GM19395 (cell line): Measurements from ENCODE around the gene SLC44A1.

ENCODE experiments used
- ATAC-seq: cut with Tn5 transposase; IDR thresholded peaks from one replicate; pipeline ENCODE4 v1.9.1; 2021; ENCODE audit warnings: mild to moderate bottlenecking, moderate library complexity; ENCODE audit not compliant: unreplicated experiment

Gene SLC44A1

DNA sequence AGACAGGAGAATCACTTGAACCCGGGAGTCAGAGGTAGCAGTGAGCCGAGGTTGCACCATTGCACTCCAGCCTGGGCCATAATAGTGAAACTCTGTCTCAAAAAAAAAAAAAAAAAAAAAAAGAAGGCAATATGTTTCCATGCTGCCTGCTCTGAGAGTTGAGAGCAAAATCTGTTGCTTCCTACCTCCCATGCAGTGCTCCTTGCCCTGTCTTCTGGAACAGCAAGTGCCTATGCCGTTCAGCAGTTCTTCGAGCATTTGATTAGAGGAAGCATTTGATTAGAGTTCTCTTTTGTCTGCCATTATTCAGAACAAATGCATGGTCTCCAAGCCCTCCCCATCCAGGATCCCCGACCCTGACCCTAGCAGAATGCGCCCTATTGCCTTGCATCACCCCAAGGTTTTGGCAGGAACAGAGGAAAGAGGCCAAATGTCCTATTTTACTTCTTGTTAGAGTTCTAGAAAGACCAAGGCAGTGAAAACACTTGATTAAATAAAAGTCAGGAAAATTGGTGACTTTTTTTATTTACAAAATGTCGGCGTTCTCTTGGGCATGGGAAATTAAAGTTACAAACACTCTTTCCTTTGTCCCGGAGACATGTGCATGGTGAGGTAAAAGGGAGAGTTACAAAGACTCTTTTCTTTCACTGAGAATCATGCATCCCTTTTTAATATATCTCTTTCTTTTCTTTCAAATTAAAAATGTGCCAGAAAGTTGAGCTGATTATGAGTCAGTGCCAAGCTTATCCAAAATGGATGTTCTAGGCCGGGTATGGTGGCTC, 175.6 kb downstream of the SLC44A1 start:
- ATAC-seq: no peak

DNA sequence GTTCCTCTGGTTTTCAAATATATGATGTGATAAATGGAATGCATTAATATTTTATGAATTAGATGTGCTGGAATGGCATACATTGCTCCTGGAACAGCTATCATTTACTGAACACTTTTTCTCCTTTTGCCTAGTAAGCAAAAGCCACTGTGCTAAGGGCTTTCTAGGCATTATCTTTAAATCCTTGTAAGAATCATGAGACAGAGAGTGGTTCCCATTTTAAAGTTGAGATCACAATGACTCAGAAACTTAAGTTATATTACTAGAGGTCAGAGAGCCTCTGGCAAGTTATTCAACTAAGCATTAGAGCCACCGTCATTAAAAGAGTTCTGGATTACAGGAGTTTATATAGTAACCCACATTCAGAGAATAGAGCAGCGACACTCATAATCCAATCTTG, 176.7 kb downstream of the SLC44A1 start:
- no peak for ATAC-seq

DNA sequence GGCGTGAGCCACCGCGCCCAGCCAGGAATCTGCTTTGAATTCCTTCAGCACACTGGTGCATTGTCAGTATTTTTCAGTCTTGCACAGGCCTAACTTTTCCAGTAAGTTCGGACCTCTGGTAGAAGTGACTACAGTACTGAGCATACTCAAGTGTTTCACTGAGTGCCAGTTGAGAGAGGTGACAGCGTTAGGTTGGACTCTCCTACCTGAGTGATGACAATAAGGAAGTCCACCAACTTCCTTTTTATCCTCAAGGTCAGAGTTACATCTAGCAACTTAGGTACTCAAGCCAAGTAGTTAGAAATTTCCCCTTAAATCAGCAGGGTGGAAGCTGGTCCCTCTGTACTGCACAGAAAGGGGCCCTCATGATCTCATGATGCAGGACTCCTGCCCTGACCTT, 177.4 kb downstream of the SLC44A1 start:
- no peak for ATAC-seq

DNA sequence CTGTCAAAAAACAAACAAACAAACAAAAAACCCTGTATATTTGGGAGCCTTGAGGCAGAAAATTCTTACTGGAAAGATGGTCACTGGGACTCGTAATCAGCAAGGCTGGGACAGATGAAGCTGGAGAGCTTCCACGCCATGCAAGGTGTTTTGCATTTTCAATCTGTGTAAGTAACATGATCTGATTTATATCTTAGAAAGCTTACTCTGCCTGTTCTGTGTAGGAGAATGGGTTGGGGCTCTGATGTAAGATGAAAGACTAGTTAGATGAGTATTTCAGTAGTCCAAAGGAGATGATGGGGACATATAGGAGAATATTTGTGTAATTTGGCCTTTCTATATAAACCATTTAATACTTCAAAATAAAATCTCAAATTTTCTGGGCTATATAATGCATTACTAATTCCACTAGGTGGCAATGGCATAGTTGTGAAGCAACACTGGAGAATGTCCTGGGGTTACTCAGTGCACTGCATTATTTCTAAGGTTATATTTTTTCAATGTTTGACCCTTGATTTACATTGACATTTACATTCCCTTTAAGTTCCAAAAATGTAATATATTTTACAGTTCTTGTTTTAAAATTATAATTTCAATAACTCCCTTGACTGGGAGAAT, 181.5 kb downstream of the SLC44A1 start:
- peak; percentile 72 for ATAC-seq

DNA sequence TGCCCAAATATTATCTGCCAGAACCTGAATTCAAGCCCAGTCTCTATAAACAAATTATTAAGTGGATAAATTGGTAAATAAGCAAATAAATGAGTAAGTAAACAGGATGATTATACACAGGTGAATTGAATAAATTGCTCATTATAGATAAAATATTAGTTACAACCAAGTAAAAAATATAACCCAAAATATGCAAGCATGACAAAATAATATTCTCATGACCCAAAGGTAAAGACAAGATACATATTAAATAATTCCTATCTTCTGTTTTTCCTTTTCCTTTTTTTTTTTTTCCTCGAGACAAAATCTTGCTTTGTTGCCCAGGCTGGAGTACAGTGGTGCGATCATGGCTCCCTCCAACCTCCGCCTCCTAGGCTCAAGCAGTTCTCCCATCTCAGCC, 182.2 kb downstream of the SLC44A1 start:
- no peak for ATAC-seq

DNA sequence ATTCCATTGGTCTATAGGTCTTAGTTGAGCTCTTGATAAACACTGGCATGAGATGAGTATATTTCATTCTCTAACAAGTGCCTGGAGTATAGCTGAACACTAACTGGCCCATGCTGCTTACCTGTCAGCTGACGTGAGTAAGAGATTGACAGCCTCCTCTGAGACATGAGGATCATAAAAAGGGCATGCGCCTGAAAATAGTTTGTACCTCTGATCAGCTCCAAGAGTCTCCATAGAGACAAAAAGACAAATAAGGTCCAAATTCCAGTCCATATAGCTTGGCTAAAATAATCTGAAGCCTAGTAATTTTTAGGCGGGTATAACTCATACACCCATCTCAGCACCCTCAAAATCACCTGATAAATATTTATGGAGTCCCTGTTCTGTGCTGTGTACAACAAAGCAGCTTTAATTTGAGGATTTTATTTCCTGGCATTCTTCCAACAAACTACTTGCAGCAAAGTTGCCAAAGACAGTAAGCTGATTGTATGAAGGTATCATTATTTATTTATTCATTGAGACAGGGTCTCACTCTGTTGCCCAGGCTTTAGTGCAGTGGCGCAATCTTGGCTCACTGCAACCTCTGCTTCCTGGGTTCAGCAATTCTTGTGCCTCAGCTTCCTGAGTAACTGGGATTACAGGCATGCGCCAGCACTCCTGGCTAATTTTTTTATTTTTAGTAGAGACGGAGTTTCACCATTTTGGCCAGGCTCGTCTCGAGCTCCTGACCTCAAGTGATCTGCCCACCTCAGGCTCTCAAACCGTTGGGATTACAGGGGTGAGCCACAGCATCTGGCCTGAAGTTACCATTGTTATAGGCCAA, 187.2 kb downstream of the SLC44A1 start:
- no peak for ATAC-seq

DNA sequence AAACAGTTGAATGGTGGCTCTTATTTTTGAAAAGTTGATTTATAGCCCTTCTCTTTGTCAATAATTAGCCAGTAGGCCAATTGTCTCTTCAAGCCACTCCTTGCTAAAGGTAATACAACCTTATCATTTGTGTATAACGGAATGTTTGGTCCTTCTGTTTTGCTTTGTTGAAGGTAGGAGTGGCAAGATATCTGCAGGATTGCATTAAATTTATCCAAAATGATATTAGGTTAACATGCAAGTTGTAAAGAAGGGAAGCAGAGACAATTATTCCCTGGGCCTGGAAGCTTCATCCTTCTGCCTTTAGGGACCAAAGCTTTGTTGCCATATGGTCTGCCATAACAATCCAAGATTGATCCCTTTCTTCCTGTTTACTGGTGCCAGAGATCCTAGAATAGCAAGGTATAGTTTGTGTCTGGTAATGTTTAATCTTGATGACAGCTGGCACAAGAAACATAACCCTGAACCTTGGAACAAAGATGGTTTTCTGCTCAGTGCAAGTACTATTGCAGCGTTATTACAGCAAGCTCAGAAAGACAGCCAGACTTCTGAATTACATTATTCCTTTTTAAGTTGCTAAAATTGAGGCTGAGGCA, 187.9 kb downstream of the SLC44A1 start:
- ATAC-seq: no peak

DNA sequence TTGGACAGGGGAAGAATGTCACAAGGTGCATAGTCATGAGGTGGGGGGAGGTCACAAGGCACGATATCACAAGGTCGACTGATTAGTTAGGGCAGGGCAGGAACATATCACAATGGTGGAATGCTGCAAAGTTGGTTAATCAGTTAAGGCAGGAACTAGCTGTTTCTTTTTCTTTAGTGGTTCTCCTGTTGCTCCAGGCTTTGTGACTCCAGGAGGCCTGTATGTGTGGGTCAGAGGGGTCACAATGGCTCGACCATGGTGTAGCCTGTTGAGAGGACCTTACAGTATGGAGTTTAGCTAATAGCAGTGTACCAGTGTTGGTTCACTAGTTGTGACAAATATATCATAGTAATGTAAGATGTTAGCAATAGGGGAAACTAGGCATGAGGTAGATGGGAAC, 191.0 kb downstream of the SLC44A1 start:
- no peak for ATAC-seq

DNA sequence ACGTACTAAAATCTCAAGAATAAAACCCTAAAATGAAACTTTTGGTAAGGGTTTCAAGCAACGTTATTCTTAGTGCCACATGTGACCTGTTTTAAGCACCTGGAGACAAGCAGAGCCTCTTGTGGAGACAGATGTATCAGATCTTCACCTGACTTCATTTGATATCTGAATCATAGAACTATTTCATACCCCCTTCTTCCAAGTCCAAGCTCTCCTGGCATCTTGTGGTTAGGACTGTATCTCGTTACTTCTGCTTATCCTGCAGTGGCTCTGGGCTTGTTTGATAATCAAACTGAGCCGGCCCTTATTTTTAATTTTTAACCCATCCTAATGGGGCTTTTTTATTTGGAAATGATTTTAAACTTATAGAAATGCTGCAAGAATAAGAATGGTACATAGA, 192.3 kb downstream of the SLC44A1 start:
- ATAC-seq: no peak

DNA sequence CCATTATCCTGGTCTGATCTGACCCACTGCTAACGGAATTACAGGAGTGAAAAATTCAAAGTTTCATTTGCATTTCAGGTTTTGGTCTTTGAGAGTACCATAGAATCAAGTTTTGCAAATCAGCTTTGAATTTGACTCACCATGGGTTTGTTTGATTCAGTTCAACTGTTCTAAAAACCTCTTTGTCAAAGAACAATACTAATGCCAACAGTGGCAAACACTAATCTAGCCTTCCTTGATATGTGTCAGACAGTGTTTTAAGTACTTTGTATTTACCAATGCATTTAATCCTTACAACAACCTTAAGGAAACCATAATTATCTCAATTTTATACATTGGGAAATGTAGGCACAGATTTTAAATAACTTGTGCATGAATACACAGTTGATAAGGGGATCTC, 193.3 kb downstream of the SLC44A1 start:
- ATAC-seq: no peak

DNA sequence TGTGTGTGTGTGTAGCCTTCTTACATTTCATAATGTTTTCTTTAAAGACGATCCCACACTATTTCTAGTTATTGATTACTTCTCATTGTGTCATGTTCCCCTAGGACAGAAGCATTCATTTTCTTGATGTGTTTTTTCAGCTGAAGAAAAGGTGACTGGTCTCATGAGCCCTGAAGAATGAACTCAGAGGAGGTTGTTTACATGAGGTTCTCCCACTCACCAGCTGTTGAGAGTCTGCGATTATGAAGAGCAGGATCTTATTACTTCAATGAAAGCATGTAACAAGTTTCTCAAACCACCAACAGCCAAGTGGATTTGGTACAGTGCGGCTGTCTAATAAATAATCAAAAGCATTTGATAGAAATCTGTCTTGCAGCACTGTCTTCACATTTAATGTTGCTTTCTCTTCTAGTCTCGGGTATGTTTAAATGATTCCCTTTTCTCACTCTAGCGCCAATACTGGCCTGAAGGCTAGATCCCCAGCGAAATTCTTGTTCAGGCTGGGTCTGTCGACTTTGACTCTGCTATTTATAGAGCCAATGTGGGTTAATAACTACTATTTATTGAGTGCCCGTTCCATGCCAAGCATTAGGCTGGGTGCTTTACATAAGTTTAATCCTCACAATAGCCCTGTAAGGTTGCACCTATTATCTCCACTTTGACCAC, 193.8 kb downstream of the SLC44A1 start:
- no peak for ATAC-seq

DNA sequence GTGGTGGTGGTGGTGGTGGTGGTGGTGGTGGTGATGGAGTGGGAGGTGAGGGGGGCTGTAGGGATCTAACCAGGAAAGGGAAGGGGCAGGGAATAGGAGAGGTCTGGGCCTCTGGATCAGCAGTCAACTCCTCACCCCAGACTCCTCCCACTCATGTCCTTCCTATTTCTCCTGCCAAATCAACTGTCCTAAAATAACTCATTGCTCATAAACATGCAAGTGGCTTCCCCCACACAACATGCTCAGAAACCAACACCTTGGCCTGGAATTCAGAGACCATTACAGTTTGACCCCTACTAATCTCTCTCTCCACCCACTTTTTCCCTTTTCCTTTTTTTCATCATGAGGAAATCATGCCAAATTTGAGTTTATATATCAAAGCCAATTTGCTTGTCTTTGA, 195.0 kb downstream of the SLC44A1 start:
- ATAC-seq: no peak

DNA sequence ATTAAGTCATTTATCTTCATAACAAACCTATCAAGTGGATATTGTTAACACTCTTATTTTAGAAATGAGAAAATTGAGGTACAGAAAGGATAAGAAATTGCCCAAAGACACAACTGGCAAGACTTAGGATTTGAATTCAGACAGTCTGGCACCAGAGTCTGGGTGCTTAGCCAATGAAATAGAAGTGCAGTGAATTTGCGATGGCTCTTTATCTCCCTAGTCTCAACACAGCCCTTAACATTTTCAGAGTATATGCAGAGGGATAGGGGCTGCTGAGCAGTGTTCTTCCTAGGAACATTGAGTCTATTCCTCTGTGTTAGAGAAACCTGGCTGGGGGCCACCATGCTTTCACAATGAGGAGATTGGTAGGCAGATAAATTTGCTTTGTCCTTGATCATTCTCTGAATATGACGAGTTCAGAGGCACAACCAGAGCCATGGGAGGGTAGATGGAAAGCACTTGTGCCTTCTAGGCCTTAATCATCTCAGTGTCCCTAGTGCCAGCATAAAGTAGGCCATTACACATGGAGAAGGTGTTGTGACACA, 197.2 kb downstream of the SLC44A1 start:
- no peak for ATAC-seq

DNA sequence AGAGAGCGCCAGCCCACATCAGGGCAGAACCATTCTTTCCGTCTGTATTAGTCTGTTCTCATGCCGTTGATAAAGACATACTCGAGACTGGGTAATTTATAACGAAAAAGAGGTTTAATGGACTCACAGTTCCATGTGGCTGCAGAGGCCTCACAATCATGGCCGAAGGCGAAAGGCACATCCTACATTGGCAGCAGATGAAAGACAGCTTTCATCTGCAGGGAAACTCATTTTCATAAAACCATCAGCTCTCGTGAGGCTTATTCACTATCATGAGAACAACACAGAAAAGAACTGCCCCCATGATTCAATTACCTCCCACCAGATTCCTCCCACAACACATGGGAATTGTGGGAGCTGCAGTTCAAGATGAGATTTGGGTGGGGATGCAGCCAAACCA, 198.7 kb downstream of the SLC44A1 start:
- no peak for ATAC-seq

DNA sequence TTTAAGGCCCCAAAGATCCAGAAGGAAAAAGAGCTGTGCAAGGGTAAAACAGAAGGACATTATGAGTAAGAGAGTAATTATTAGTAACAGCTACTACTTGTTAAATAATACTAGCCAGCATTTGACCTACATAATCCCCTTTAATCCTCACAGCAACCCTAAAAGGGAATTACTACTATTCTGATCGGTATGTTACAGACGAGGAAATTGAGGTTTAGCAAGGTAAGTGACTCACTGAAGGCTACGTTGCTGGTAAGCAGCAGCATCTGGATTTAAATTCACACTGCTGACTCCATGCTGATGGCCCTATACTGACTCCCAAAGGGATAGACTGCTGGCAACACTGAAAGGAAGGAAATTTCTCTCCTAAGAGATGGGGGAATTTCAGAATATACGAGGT, 199.7 kb downstream of the SLC44A1 start:
- no peak for ATAC-seq

DNA sequence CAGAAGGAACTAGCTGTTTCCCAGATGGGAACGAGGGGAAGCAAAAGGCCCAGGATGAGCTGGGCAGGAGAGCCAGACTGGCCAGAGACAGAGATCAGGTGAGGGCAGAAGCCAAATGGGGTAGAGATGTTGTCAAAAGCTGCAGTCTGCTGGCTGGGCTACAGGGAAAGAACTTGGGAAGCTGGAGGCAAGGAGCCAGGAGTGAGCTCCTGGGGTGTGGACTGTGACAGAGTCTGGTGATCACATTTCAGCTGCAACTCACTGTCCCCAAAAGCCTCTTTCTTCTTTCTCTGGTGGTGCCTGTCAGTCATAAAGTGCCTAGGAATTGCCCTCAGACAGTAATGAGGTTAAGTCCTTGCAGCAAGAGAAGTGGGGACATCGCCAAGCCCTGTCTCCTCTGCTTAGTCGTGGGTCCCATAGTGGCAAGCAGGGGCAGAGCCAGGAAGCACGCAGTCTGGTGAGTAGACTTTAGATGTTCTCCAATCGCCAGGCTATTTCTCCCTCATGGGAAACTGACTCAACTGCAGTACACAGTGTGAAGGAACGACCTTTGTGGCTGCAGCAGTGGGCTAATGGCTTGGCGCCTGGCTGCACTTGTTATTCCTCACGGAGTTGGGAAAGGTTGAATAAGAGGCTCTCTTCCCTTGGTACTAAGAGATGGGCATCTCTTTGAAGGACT, 200.9 kb downstream of the SLC44A1 start:
- ATAC-seq: no peak

DNA sequence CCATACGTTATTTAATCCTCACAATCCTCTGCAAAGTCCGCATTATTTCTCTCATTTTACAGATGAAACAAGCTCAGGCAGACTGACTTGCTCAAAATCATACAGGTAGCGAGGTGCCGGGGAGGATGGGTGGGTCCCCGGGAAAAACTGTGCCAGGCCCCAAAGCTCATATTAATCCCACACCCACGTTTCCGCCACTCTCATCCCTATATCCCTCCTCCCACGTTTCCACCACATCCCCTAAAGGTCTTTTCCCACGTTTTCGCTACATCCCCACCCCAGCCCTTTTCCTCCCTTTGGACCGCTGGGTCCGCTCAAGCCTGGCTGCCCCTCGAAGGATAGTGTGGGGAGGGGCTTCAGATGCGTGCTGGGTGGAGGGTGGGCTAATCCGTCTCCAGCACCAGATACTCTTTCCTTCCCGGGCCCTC, 202.9 kb downstream of the SLC44A1 start:
- no peak for ATAC-seq

DNA sequence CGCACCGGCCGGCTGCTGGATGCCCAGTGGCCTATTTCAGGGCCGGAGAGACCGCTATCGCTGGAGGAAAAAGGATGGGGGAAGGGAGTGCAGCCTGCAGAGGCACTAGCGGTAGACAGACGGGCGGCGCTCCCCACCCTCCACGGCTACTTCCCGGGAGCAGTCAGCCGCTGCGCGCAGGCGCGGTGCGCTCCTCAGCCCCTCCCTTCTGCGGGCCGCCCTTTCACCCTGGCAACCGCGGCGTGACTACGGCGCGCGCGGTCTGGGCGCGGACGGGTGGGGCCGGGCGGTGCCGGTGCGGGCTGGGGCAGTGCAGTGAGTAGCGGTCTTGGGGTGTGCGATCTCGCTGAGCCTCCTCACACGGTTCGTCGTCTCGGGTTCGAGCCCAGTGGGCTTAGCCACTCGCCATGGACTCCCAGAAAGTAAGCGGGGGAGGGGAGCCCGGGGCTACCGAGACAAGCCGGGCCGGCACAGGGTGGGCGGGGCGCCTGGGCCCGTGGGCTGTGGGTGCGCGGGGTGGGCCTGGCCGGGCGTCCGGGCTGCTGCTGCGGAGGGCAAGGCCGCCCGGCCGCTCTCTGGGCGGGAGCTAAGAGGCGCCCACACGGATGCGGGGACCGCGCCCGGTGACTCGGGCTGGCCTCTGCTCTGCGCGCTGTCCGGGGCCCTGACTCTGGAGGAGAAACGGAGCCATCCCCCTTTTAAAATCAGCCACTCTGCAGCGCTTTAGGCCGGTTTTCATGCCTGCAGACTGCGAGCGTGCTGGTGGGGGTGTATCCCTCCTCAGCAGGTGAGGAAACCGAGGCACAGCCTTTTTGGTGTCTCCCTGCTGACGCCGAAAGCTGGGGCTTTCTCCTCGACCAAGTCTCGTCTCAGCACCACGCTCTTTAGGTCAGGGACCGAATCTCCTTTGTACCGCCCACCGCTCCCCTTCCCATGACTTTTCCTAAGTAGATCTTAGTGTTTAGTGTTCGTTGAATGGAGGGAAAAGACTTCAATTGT, 203.7 kb downstream of the SLC44A1 start, which contains the start of gene FSD1L:
Gene FSD1L (plus strand): TSS at position 221 of the 999 bp plus-strand sequence. CDS start 187 bp downstream, at position 408.
- peak; percentile 93 for ATAC-seq

DNA sequence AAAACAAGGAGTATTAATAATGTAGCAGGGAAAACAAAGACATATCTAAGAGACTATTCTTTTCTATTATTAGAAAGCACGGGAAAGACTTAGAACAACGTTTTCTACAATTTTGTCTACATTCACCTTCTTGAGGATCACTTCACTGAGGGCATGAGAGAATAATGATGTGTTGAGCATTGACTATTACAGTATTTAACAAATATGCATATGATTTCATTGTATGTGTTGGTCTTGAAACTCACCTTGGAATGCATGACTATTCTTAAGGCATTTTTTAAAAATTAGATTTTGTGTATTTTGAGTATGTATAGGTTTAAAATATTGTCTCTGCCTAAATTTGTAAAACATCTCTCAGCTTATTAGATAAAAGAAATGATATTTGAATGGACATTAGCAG, 204.6 kb downstream of the SLC44A1 start:
- ATAC-seq: no peak
